HepG2 (cell line): ENCODE measurements around the gene SLC10A2. TPM values are rescaled to one million over a fixed set of nuclear protein-coding genes. Genes with fewer than 3 reads are reported as not detected.

ENCODE experiments used
- ATAC-seq: fragments of 200-7000 bp; cut with Tn5 transposase; 3 replicates; pipeline ENCODE4 v1.9.1; 2020; ENCODE audit warnings: mild to moderate bottlenecking, moderate library complexity
- BruUV-seq: library from RNA; stranded (reverse); fragments of 400-500 nt; replicated peaks from 2 replicates; lab custom pipeline; 2021; lab: Mats Ljungman, UMichigan
- CTCF ChIA-PET: fragments of 300-600 bp; formaldehyde crosslinking; extraction: SDS; loops from one replicate; lab custom pipeline; 2021; ENCODE audit warnings: low total read pairs, inconsistent platforms, low intra/inter-chr PET ratio; lab: Yijun Ruan, JAX
- POLR2A ChIA-PET: fragments of 350-600 bp; sonication (Branson Sonifier 250); formaldehyde crosslinking; loops from one replicate; lab custom pipeline; 2020; ENCODE audit warnings: antibody characterized with exemption, inconsistent platforms; lab: Yijun Ruan, JAX
- DNase-seq: peaks from one replicate; pipeline ENCODE4 v3.0.0-alpha.2; 2015; ENCODE audit warnings: low spot score
- FAIRE-seq: peaks from 3 replicates; lab custom pipeline; 2011; peaks lifted over from hg19 to GRCh38; lab: Jason Lieb, UNC
- H2AFZ ChIP-seq: one replicate; pipeline ENCODE4 v1.6.1; 2011; ENCODE audit warnings: low read length, inconsistent platforms
- H3K27ac ChIP-seq: fragments of 300-600 bp; 3 replicates; pipeline ENCODE4 v1.8.0; 2011; ENCODE audit warnings: mixed run types, mild to moderate bottlenecking, mixed read lengths, low read length, inconsistent platforms; ENCODE audit not compliant: insufficient read depth; ENCODE audit errors: extremely low read length
- H3K27me3 ChIP-seq, 2 experiments: fragments of 200-600 bp in 1 of 2; 2 replicates in 1 of 2; 3 replicates in 1 of 2; pipeline versions ENCODE4 v1.6.0 to v1.8.0; 2011; ENCODE audit warnings: low read length in 2 of 2, mild to moderate bottlenecking in 2 of 2, moderate library complexity in 2 of 2, inconsistent platforms in 1 of 2; ENCODE audit not compliant: insufficient read depth in 2 of 2, control insufficient read depth in 1 of 2
- H3K36me3 ChIP-seq, 2 experiments: fragments of 200-600 bp in 1 of 2; replicated peaks in 1 of 2; 2 replicates in 1 of 2; 3 replicates in 1 of 2; pipeline versions ENCODE4 v1.5.1 to v1.8.0; 2011; ENCODE audit warnings: low read length in 2 of 2, inconsistent platforms in 1 of 2; ENCODE audit not compliant: insufficient read depth in 2 of 2, control insufficient read depth in 1 of 2
- H3K4me1 ChIP-seq: 2 replicates; pipeline ENCODE4 v1.5.1; 2012; ENCODE audit warnings: low read length, inconsistent platforms; ENCODE audit not compliant: insufficient read depth
- H3K4me2 ChIP-seq: 2 replicates; pipeline ENCODE4 v1.6.0; 2011; ENCODE audit warnings: low read depth, low read length, inconsistent platforms
- H3K4me3 ChIP-seq, 3 experiments: fragments of 200-600 bp in 1 of 3; sonication (generic), shearing (Covaris generic) in 1 of 3; replicated peaks in 1 of 3; 2 replicates each; pipeline ENCODE4 v1.5.1; 2011 to 2016; ENCODE audit warnings: low read length in 3 of 3, inconsistent platforms in 2 of 3, low read depth in 2 of 3, mild to moderate bottlenecking in 2 of 3, control low read depth in 1 of 3, mixed read lengths in 1 of 3; ENCODE audit not compliant: insufficient read depth in 1 of 3
- H3K79me2 ChIP-seq: one replicate; pipeline ENCODE4 v1.6.1; 2011; ENCODE audit warnings: low read length, inconsistent platforms; ENCODE audit not compliant: insufficient read depth
- H3K9ac ChIP-seq: 2 replicates; pipeline ENCODE4 v1.6.0; 2011; ENCODE audit warnings: mild to moderate bottlenecking, low read depth, low read length, inconsistent platforms; ENCODE audit not compliant: insufficient read depth
- H3K9me3 ChIP-seq: 2 replicates; pipeline ENCODE4 v1.5.1; 2012; ENCODE audit warnings: mild to moderate bottlenecking, low read length
- H4K20me1 ChIP-seq: 2 replicates; pipeline ENCODE4 v1.6.0; 2011; ENCODE audit warnings: inconsistent platforms, mild to moderate bottlenecking, low read length, moderate library complexity; ENCODE audit not compliant: insufficient read depth
- ARID4A ChIP-seq: sonication (generic); formaldehyde crosslinking; IDR thresholded peaks from 2 replicates; pipeline ENCODE4 v1.5.0; 2020; ENCODE audit warnings: mild to moderate bottlenecking, missing genetic modification reagents, borderline replicate concordance
- MAX ChIP-seq: IDR thresholded peaks from 2 replicates; pipeline ENCODE4 v1.6.1; 2012; ENCODE audit warnings: inconsistent platforms
- THRA ChIP-seq: sonication (generic); formaldehyde crosslinking; IDR thresholded peaks from 2 replicates; pipeline ENCODE4 v1.4.0; 2020; ENCODE audit warnings: missing genetic modification reagents, borderline replicate concordance
- ZFP62 ChIP-seq: sonication (generic); formaldehyde crosslinking; IDR thresholded peaks from 2 replicates; pipeline ENCODE4 v1.4.0; 2020; ENCODE audit warnings: missing genetic modification reagents
- ZNF230 ChIP-seq: sonication (generic); formaldehyde crosslinking; IDR thresholded peaks from 2 replicates; pipeline ENCODE4 v1.4.0; 2020; ENCODE audit warnings: mild to moderate bottlenecking, missing genetic modification reagents
- ZNF326 ChIP-seq: sonication (generic); formaldehyde crosslinking; IDR thresholded peaks from 2 replicates; pipeline ENCODE4 v1.4.0; 2020; ENCODE audit warnings: missing genetic modification reagents, borderline replicate concordance
- ZNF616 ChIP-seq: sonication (generic); formaldehyde crosslinking; IDR thresholded peaks from 2 replicates; pipeline ENCODE4 v1.5.0; 2020; ENCODE audit warnings: low read depth, mild to moderate bottlenecking, missing genetic modification reagents
- ZNF747 ChIP-seq: sonication (generic); formaldehyde crosslinking; IDR thresholded peaks from 2 replicates; pipeline ENCODE4 v1.8.1; 2023; ENCODE audit warnings: missing genetic modification reagents, mild to moderate bottlenecking, borderline replicate concordance
- WGBS: methylation state at CpG from one replicate; pipeline ENCODE4 v1.1.6; 2017; ENCODE audit warnings: low lambda C conversion rate; 5-methylcytosine and 5-hydroxymethylcytosine counted together
- in situ Hi-C: cut with HindIII; loops from 2 replicates; pipeline ENCODE4 v1.10.0; 2017; ENCODE audit warnings: low pct_unique_long_range_greater_than_20kb; ENCODE audit not compliant: extremely low pct_ligation_motif_present
- intact Hi-C: fragments of 100-400 bp; cut with micrococcal nuclease; formaldehyde crosslinking; loops from one replicate; pipeline ENCODE4 v1.10.0; 2022; ENCODE audit not compliant: unreplicated experiment
- polyA plus RNA-seq, 8 experiments: library from polyadenylated mRNA; depleted of rRNA in 3 of 8; stranded (reverse) in 7 of 8; unstranded in 1 of 8; fragments of >200 nt; fragmentation: Illumina TruSeq in 4 of 8; extraction: Trizol in 4 of 8; gene quantifications; 2 replicates each; pipeline versions ENCODE4 v1.2.1 to v1.2.3, GENCODE V29; 2011 to 2016; ENCODE audit warnings: low read depth in 4 of 8, missing spikeins in 1 of 8, mixed read lengths in 1 of 8; ENCODE audit not compliant: insufficient read depth in 1 of 8
- total RNA-seq, 5 experiments: library from RNA; depleted of rRNA; stranded (reverse); fragments of >200 nt; fragmentation: Illumina TruSeq; extraction: Trizol; gene quantifications; 2 replicates each; pipeline ENCODE4 v1.2.3, GENCODE V29; 2016; ENCODE audit warnings: low read depth in 1 of 5

Gene SLC10A2
- total and polyA plus RNA-seq, 2 of the 13 experiments (the other 11 are each of a cell fraction or from before 2014, with no cell fraction given): not detected

GRCh38 chr13:103056008-103056407 is 10.2 kb downstream of the SLC10A2 start:
- no peak for ATAC-seq
- in situ Hi-C loops: no loop called here

More at GRCh38 chr13:103056008-103056407, 10.2 kb downstream of the SLC10A2 start:
- 2% methylated on average over 2 of the region's 2 CpGs for WGBS
- Histone ChIP-seq H3K36me3 (no peaks in the 10 kb centered on the region), H3K27me3 (no peaks in the 10 kb centered on the region), H3K4me2 (no peak overlapping the region), H3K4me3 (no peak overlapping the region), H3K9ac (no peak overlapping the region), H2AFZ (no peak overlapping the region), H3K79me2 (no peaks in the 10 kb centered on the region), H4K20me1 (no peaks in the 10 kb centered on the region), H3K4me1 (no peaks in the 10 kb centered on the region), H3K9me3 (peaks cover 16% of the 10 kb centered on the region; the same call in 1 of the 2 replicates), H3K27ac (no peak overlapping the region)
- no TSS peak for BruUV-seq
- intact Hi-C loops: no loop called here
- POLR2A ChIA-PET: no interaction called here
- no peak for DNase-seq
- CTCF ChIA-PET: no interaction called here
- no peak for FAIRE-seq
- TF ChIP-seq THRA (CRISPR knock-in tag): no peak
- no peak for TF ChIP-seq MAX
- TF ChIP-seq ZNF747 (CRISPR knock-in tag): no peak
- TF ChIP-seq ARID4A (CRISPR knock-in tag): no peak
- TF ChIP-seq ZNF616: no peak
- no peak for TF ChIP-seq ZNF230 (CRISPR knock-in tag)
- TF ChIP-seq ZFP62 (CRISPR knock-in tag): no peak
- no peak for TF ChIP-seq ZNF326 (CRISPR knock-in tag)
